ENCODE data around the gene C1QTNF2.

DNA sequence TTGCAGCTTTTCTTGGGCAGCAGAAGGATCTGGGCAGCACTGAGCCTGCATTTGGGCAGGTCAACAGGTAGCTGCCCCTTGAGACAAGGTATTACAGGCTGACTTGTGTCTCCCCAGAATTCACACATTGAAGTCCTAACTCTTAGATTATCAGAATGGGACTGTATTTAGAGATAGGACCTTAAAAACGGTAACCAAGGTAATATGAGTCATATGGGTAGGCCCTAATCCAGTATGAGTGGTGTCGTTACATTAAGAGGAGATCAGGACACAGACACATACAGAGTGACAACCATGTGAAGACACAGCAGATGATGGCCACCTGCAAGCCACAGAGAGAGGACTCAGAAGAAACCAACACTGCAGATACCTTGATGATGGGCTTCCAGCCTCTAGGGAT is 3.2 kb downstream of the C1QTNF2 start:
- TF ChIP-seq EZH2 (IDR thresholded peaks at IDR 0.05; ENCODE audit: borderline replicate concordance, low read depth, low read length, poor library complexity, severe bottlenecking): no peak
- TF ChIP-seq, protein P1, sequence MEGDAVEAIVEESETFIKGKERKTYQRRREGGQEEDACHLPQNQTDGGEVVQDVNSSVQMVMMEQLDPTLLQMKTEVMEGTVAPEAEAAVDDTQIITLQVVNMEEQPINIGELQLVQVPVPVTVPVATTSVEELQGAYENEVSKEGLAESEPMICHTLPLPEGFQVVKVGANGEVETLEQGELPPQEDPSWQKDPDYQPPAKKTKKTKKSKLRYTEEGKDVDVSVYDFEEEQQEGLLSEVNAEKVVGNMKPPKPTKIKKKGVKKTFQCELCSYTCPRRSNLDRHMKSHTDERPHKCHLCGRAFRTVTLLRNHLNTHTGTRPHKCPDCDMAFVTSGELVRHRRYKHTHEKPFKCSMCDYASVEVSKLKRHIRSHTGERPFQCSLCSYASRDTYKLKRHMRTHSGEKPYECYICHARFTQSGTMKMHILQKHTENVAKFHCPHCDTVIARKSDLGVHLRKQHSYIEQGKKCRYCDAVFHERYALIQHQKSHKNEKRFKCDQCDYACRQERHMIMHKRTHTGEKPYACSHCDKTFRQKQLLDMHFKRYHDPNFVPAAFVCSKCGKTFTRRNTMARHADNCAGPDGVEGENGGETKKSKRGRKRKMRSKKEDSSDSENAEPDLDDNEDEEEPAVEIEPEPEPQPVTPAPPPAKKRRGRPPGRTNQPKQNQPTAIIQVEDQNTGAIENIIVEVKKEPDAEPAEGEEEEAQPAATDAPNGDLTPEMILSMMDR (conservative IDR thresholded peaks at IDR 0.05; ENCODE audit: low read depth, low read length): no peak

All from A673 (cell line).